ENCODE measurements around the gene SUPT4H1.

SUPT4H1 gene

DNA sequence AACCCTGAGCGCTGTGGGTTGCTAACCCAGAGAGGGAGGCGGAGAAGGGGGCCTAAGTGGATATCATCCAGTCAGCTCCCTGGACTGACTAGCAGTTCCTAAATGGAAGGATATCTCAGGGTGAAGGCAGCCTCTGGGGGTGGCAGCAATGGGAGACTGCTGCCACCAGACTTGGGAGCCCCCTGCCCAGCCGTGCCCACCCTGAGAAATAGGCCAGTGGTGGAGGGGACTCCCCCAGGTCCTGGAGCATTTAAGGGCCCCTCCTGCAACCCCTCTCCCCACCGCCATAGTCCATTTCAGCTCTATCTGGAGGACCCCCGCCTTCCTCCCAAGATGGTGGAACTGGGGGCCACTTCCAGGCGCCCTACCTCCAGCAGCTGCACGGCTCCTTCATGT, 31.8 kb downstream of the SUPT4H1 start:
- TF ChIP-seq POLR2AphosphoS5 (IDR thresholded peaks at IDR 0.05; ENCODE audit: low read depth, low read length), result no peak
- no peak for TF ChIP-seq SIN3A (IDR thresholded peaks at IDR 0.05; ENCODE audit: borderline replicate concordance, insufficient read depth, low read length)
- TF ChIP-seq FOXP2 (optimal IDR thresholded peaks at IDR 0.05; ENCODE audit: borderline replicate concordance, extremely low read depth, extremely low read length, insufficient read depth), result no peak
- no peak for TF ChIP-seq TAF1 (IDR thresholded peaks at IDR 0.05; ENCODE audit: borderline replicate concordance, insufficient read depth, low read length)
- TF ChIP-seq, protein P1, sequence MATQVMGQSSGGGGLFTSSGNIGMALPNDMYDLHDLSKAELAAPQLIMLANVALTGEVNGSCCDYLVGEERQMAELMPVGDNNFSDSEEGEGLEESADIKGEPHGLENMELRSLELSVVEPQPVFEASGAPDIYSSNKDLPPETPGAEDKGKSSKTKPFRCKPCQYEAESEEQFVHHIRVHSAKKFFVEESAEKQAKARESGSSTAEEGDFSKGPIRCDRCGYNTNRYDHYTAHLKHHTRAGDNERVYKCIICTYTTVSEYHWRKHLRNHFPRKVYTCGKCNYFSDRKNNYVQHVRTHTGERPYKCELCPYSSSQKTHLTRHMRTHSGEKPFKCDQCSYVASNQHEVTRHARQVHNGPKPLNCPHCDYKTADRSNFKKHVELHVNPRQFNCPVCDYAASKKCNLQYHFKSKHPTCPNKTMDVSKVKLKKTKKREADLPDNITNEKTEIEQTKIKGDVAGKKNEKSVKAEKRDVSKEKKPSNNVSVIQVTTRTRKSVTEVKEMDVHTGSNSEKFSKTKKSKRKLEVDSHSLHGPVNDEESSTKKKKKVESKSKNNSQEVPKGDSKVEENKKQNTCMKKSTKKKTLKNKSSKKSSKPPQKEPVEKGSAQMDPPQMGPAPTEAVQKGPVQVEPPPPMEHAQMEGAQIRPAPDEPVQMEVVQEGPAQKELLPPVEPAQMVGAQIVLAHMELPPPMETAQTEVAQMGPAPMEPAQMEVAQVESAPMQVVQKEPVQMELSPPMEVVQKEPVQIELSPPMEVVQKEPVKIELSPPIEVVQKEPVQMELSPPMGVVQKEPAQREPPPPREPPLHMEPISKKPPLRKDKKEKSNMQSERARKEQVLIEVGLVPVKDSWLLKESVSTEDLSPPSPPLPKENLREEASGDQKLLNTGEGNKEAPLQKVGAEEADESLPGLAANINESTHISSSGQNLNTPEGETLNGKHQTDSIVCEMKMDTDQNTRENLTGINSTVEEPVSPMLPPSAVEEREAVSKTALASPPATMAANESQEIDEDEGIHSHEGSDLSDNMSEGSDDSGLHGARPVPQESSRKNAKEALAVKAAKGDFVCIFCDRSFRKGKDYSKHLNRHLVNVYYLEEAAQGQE (IDR thresholded peaks at IDR 0.05; ENCODE audit: insufficient read depth in 1 of 2, low read depth in 2 of 2, low read length in 2 of 2), result no peak

- TF ChIP-seq, protein P1 (IDR thresholded peaks at IDR 0.05; ENCODE audit: insufficient read depth in 1 of 2, low read depth in 2 of 2, low read length in 2 of 2), result no peak
- TF ChIP-seq POLR2AphosphoS5 (IDR thresholded peaks at IDR 0.05; ENCODE audit: low read depth, low read length), result no peak
- no peak for TF ChIP-seq TAF1 (IDR thresholded peaks at IDR 0.05; ENCODE audit: borderline replicate concordance, insufficient read depth, low read length)
- TF ChIP-seq FOXP2 (optimal IDR thresholded peaks at IDR 0.05; ENCODE audit: borderline replicate concordance, extremely low read depth, extremely low read length, insufficient read depth), result no peak
- TF ChIP-seq SIN3A (IDR thresholded peaks at IDR 0.05; ENCODE audit: borderline replicate concordance, insufficient read depth, low read length), result no peak
Observed at GRCh38 chr17:58319173-58320162, 32.5 kb downstream of the SUPT4H1 start.

- no peak for TF ChIP-seq SIN3A (IDR thresholded peaks at IDR 0.05; ENCODE audit: borderline replicate concordance, insufficient read depth, low read length)
- TF ChIP-seq POLR2AphosphoS5 (IDR thresholded peaks at IDR 0.05; ENCODE audit: low read depth, low read length), result no peak
- no peak for TF ChIP-seq TAF1 (IDR thresholded peaks at IDR 0.05; ENCODE audit: borderline replicate concordance, insufficient read depth, low read length)
- no peak for TF ChIP-seq FOXP2 (optimal IDR thresholded peaks at IDR 0.05; ENCODE audit: borderline replicate concordance, extremely low read depth, extremely low read length, insufficient read depth)
- TF ChIP-seq, protein P1 (IDR thresholded peaks at IDR 0.05; ENCODE audit: insufficient read depth in 1 of 2, low read depth in 2 of 2, low read length in 2 of 2), result no peak
Observed at GRCh38 chr17:58318627-58319172, 33.3 kb downstream of the SUPT4H1 start.

- TF ChIP-seq, protein P1 (IDR thresholded peaks at IDR 0.05; ENCODE audit: insufficient read depth in 1 of 2, low read depth in 2 of 2, low read length in 2 of 2), result no peak
- no peak for TF ChIP-seq TAF1 (IDR thresholded peaks at IDR 0.05; ENCODE audit: borderline replicate concordance, insufficient read depth, low read length)
- TF ChIP-seq FOXP2 (optimal IDR thresholded peaks at IDR 0.05; ENCODE audit: borderline replicate concordance, extremely low read depth, extremely low read length, insufficient read depth), result no peak
- no peak for TF ChIP-seq SIN3A (IDR thresholded peaks at IDR 0.05; ENCODE audit: borderline replicate concordance, insufficient read depth, low read length)
- TF ChIP-seq POLR2AphosphoS5 (IDR thresholded peaks at IDR 0.05; ENCODE audit: low read depth, low read length), result no peak
Observed at GRCh38 chr17:58318065-58318481, 33.9 kb downstream of the SUPT4H1 start.
